Smooth muscle cell of the brain vasculature (primary cell): Measurements from ENCODE around the gene SLC51A.
A peak's percentile ranks its signal among the peaks of the same experiment; 100 is the strongest.
"Not testable (repeated sequence)": the region's sequence is repeated elsewhere in the genome, so short reads cannot be mapped to it uniquely, and the experiment has no call there.

Experiments used
- DNase-seq: peaks from one replicate; pipeline ENCODE4 v3.0.0-alpha.2; 2012; ENCODE audit warnings: low read depth, low spot score

The SLC51A gene

GRCh38 chr3:196193133-196193735 lies 23.1 kb upstream of the SLC51A start:
- no peak for DNase-seq

GRCh38 chr3:196193736-196194541 lies 22.4 kb upstream of the SLC51A start:
- no peak for DNase-seq

- DNase-seq: no peak
These were observed 21.8 kb upstream of the SLC51A start for GRCh38 chr3:196194542-196194915.

- no peak for DNase-seq
These were observed 20.6 kb upstream of the SLC51A start for GRCh38 chr3:196195664-196196265.

GRCh38 chr3:196197524-196197923 lies 18.8 kb upstream of the SLC51A start:
- no peak for DNase-seq

GRCh38 chr3:196198081-196198675 lies 18.2 kb upstream of the SLC51A start:
- no peak for DNase-seq

- DNase-seq: no peak
These were observed 17.3 kb upstream of the SLC51A start for GRCh38 chr3:196198771-196199753.

GRCh38 chr3:196202516-196202970 lies 13.8 kb upstream of the SLC51A start:
- DNase-seq: peak; percentile 75

- no peak for DNase-seq
These were observed 12.5 kb upstream of the SLC51A start for GRCh38 chr3:196203846-196204245.

- DNase-seq: not testable (repeated sequence)
These were observed 10.7 kb upstream of the SLC51A start for GRCh38 chr3:196205442-196206205.

GRCh38 chr3:196207159-196207832 lies 9.0 kb upstream of the SLC51A start:
- DNase-seq: no peak

GRCh38 chr3:196207833-196208607 lies 8.3 kb upstream of the SLC51A start:
- no peak for DNase-seq

- DNase-seq: no peak
These were observed 7.2 kb upstream of the SLC51A start for GRCh38 chr3:196208942-196209695.

GRCh38 chr3:196209944-196210672 lies 6.2 kb upstream of the SLC51A start:
- DNase-seq: not testable (repeated sequence)

- DNase-seq: no peak
These were observed 5.4 kb upstream of the SLC51A start, which contains the start of gene ZDHHC19 for GRCh38 chr3:196210673-196211556. Gene ZDHHC19, minus strand, starts transcription at chr3:196211400. Its CDS starts 85 bp downstream, at chr3:196211315.

- DNase-seq: no peak
These were observed 1.4 kb upstream of the SLC51A start for GRCh38 chr3:196214783-196215441.
